Measurements from ENCODE around the gene ADH1B.

DNA sequence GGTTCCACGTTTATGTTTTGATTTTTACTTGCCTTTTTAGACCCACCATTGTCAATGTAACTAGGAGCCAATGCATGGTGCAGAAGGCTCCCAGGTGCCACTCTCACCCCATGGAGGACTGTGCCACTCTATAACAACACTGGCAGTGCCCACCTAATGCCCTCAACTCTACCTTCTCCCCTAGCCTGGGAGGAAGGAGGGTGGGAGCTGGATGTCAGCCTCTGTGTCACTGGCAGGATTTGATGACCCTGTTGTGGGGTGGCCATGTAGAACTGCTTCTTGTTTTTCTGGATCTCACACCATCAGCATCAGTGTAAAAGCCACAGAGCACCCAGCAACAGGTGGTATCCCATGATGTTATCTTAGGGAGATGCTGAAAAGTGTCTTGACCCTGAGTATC lies 13.7 kb upstream of the ADH1B start:
- TF ChIP-seq, protein P1, sequence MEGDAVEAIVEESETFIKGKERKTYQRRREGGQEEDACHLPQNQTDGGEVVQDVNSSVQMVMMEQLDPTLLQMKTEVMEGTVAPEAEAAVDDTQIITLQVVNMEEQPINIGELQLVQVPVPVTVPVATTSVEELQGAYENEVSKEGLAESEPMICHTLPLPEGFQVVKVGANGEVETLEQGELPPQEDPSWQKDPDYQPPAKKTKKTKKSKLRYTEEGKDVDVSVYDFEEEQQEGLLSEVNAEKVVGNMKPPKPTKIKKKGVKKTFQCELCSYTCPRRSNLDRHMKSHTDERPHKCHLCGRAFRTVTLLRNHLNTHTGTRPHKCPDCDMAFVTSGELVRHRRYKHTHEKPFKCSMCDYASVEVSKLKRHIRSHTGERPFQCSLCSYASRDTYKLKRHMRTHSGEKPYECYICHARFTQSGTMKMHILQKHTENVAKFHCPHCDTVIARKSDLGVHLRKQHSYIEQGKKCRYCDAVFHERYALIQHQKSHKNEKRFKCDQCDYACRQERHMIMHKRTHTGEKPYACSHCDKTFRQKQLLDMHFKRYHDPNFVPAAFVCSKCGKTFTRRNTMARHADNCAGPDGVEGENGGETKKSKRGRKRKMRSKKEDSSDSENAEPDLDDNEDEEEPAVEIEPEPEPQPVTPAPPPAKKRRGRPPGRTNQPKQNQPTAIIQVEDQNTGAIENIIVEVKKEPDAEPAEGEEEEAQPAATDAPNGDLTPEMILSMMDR (conservative IDR thresholded peaks at IDR 0.05), result no peak
- TF ChIP-seq EZH2 (IDR thresholded peaks at IDR 0.05; ENCODE audit: low read depth), result no peak

Measured in PC-9 (cell line).